ENCODE data around the gene CEP72.
"Not testable (repeated sequence)": the region's sequence is repeated elsewhere in the genome, so short reads cannot be mapped to it uniquely, and the experiment has no call there.

The CEP72 gene

GRCh38 chr5:624118-624950, 12.2 kb downstream of the CEP72 start:
- no peaks in the 10 kb centered on the region for H3K27me3 ChIP-seq (ENCODE audit: control insufficient read depth, insufficient read depth, low read length)
- no peak overlapping the region for H3K4me3 ChIP-seq (ENCODE audit: low read length)
- H3K4me1 ChIP-seq (ENCODE audit: control insufficient read depth, insufficient read depth, low read length) = no peaks in the 10 kb centered on the region
- H3K9ac ChIP-seq (ENCODE audit: low read length) = no peak overlapping the region
- no peaks in the 10 kb centered on the region for H3K36me3 ChIP-seq (ENCODE audit: control insufficient read depth, insufficient read depth, low read length)
- no peaks in the 10 kb centered on the region for H3K9me3 ChIP-seq (ENCODE audit: control insufficient read depth, low read length)

GRCh38 chr5:624951-625230, 12.8 kb downstream of the CEP72 start:
- H3K27me3 ChIP-seq (ENCODE audit: control insufficient read depth, insufficient read depth, low read length) = no peaks in the 10 kb centered on the region
- no peaks in the 10 kb centered on the region for H3K4me1 ChIP-seq (ENCODE audit: control insufficient read depth, insufficient read depth, low read length)
- no peak overlapping the region for H3K9ac ChIP-seq (ENCODE audit: low read length)
- H3K9me3 ChIP-seq (ENCODE audit: control insufficient read depth, low read length) = no peaks in the 10 kb centered on the region
- no peaks in the 10 kb centered on the region for H3K36me3 ChIP-seq (ENCODE audit: control insufficient read depth, insufficient read depth, low read length)
- no peak overlapping the region for H3K4me3 ChIP-seq (ENCODE audit: low read length)

GRCh38 chr5:625516-625915, 13.4 kb downstream of the CEP72 start:
- no peaks in the 10 kb centered on the region for H3K9me3 ChIP-seq (ENCODE audit: control insufficient read depth, low read length)
- H3K27me3 ChIP-seq (ENCODE audit: control insufficient read depth, insufficient read depth, low read length) = no peaks in the 10 kb centered on the region
- no peak overlapping the region for H3K9ac ChIP-seq (ENCODE audit: low read length)
- H3K4me1 ChIP-seq (ENCODE audit: control insufficient read depth, insufficient read depth, low read length) = no peaks in the 10 kb centered on the region
- no peak overlapping the region for H3K4me3 ChIP-seq (ENCODE audit: low read length)
- no peaks in the 10 kb centered on the region for H3K36me3 ChIP-seq (ENCODE audit: control insufficient read depth, insufficient read depth, low read length)

- Histone ChIP-seq H3K36me3 (ENCODE audit: control insufficient read depth, insufficient read depth, low read length) (no peaks in the 10 kb centered on the region), H3K4me3 (ENCODE audit: low read length) (no peak overlapping the region), H3K27me3 (ENCODE audit: control insufficient read depth, insufficient read depth, low read length) (no peaks in the 10 kb centered on the region), H3K4me1 (ENCODE audit: control insufficient read depth, insufficient read depth, low read length) (no peaks in the 10 kb centered on the region), H3K9ac (ENCODE audit: low read length) (no peak overlapping the region), H3K9me3 (ENCODE audit: control insufficient read depth, low read length) (no peaks in the 10 kb centered on the region)
Measured at GRCh38 chr5:626850-627249, 14.7 kb downstream of the CEP72 start.

- Histone ChIP-seq H3K36me3 (ENCODE audit: control insufficient read depth, insufficient read depth, low read length) (no peaks in the 10 kb centered on the region), H3K9me3 (ENCODE audit: control insufficient read depth, low read length) (no peaks in the 10 kb centered on the region), H3K4me1 (ENCODE audit: control insufficient read depth, insufficient read depth, low read length) (no peaks in the 10 kb centered on the region), H3K4me3 (ENCODE audit: low read length) (no peak overlapping the region), H3K9ac (ENCODE audit: low read length) (no peak overlapping the region), H3K27me3 (ENCODE audit: control insufficient read depth, insufficient read depth, low read length) (no peaks in the 10 kb centered on the region)
Measured at GRCh38 chr5:627840-628239, 15.7 kb downstream of the CEP72 start.

- H3K4me1 ChIP-seq (ENCODE audit: control insufficient read depth, insufficient read depth, low read length); H3K36me3 ChIP-seq (ENCODE audit: control insufficient read depth, insufficient read depth, low read length); H3K4me3 ChIP-seq (ENCODE audit: low read length); H3K9ac ChIP-seq (ENCODE audit: low read length); H3K9me3 ChIP-seq (ENCODE audit: control insufficient read depth, low read length); H3K27me3 ChIP-seq (ENCODE audit: control insufficient read depth, insufficient read depth, low read length): not testable (repeated sequence)
Measured at GRCh38 chr5:628351-629205, 16.4 kb downstream of the CEP72 start.

- Histone ChIP-seq H3K4me3 (ENCODE audit: low read length) (no peak overlapping the region), H3K9me3 (ENCODE audit: control insufficient read depth, low read length) (no peaks in the 10 kb centered on the region), H3K4me1 (ENCODE audit: control insufficient read depth, insufficient read depth, low read length) (no peaks in the 10 kb centered on the region), H3K27me3 (ENCODE audit: control insufficient read depth, insufficient read depth, low read length) (no peaks in the 10 kb centered on the region), H3K36me3 (ENCODE audit: control insufficient read depth, insufficient read depth, low read length) (peaks cover 6% of the 10 kb centered on the region), H3K9ac (ENCODE audit: low read length) (no peak overlapping the region)
Measured at GRCh38 chr5:633501-633955, 21.4 kb downstream of the CEP72 start.

GRCh38 chr5:634191-634590, 22.1 kb downstream of the CEP72 start:
- Histone ChIP-seq H3K4me1 (ENCODE audit: control insufficient read depth, insufficient read depth, low read length) (no peaks in the 10 kb centered on the region), H3K4me3 (ENCODE audit: low read length) (no peak overlapping the region), H3K36me3 (ENCODE audit: control insufficient read depth, insufficient read depth, low read length) (peaks cover 6% of the 10 kb centered on the region), H3K9ac (ENCODE audit: low read length) (no peak overlapping the region), H3K9me3 (ENCODE audit: control insufficient read depth, low read length) (no peaks in the 10 kb centered on the region), H3K27me3 (ENCODE audit: control insufficient read depth, insufficient read depth, low read length) (no peaks in the 10 kb centered on the region)

GRCh38 chr5:635306-636055, 23.3 kb downstream of the CEP72 start:
- peaks cover 6% of the 10 kb centered on the region for H3K36me3 ChIP-seq (ENCODE audit: control insufficient read depth, insufficient read depth, low read length)
- H3K4me3 ChIP-seq (ENCODE audit: low read length) = no peak overlapping the region
- H3K9me3 ChIP-seq (ENCODE audit: control insufficient read depth, low read length) = no peaks in the 10 kb centered on the region
- H3K4me1 ChIP-seq (ENCODE audit: control insufficient read depth, insufficient read depth, low read length) = no peaks in the 10 kb centered on the region
- H3K27me3 ChIP-seq (ENCODE audit: control insufficient read depth, insufficient read depth, low read length) = no peaks in the 10 kb centered on the region
- H3K9ac ChIP-seq (ENCODE audit: low read length) = no peak overlapping the region

GRCh38 chr5:636951-637350, 24.8 kb downstream of the CEP72 start:
- peaks cover 6% of the 10 kb centered on the region for H3K36me3 ChIP-seq (ENCODE audit: control insufficient read depth, insufficient read depth, low read length)

GRCh38 chr5:637581-638450, 25.7 kb downstream of the CEP72 start:
- H3K27me3 ChIP-seq (ENCODE audit: control insufficient read depth, insufficient read depth, low read length) = no peaks in the 10 kb centered on the region
- H3K9me3 ChIP-seq (ENCODE audit: control insufficient read depth, low read length) = no peaks in the 10 kb centered on the region
- H3K9ac ChIP-seq (ENCODE audit: low read length) = no peak overlapping the region
- peaks cover 6% of the 10 kb centered on the region for H3K36me3 ChIP-seq (ENCODE audit: control insufficient read depth, insufficient read depth, low read length)
- H3K4me3 ChIP-seq (ENCODE audit: low read length) = no peak overlapping the region
- H3K4me1 ChIP-seq (ENCODE audit: control insufficient read depth, insufficient read depth, low read length) = no peaks in the 10 kb centered on the region

More at GRCh38 chr5:636951-637350, 24.8 kb downstream of the CEP72 start:
- Histone ChIP-seq H3K9me3 (ENCODE audit: control insufficient read depth, low read length) (no peaks in the 10 kb centered on the region), H3K9ac (ENCODE audit: low read length) (no peak overlapping the region), H3K27me3 (ENCODE audit: control insufficient read depth, insufficient read depth, low read length) (no peaks in the 10 kb centered on the region), H3K4me3 (ENCODE audit: low read length) (no peak overlapping the region), H3K4me1 (ENCODE audit: control insufficient read depth, insufficient read depth, low read length) (no peaks in the 10 kb centered on the region)

All from mucosa of stomach (tissue), 1 donor.